Cardiac fibroblast (primary cell): ENCODE measurements around the gene ONECUT3.
A peak's percentile ranks its signal among the peaks of the same experiment; 100 is the strongest.

Experiments
- DNase-seq, 2 donors: peaks; one replicate each; pipeline versions ENCODE4 v3.0.0 to v3.0.0-alpha.2; 2010; ENCODE audit warnings: low read depth in 2 of 2
- H3K4me3 ChIP-seq, 2 donors: replicated peaks in 1 of 2; 1 replicate in 1 of 2; 2 replicates in 1 of 2; pipeline ENCODE4 v1.5.1; 2011; ENCODE audit warnings: low read depth in 2 of 2, low read length in 2 of 2, mild to moderate bottlenecking in 2 of 2, moderate library complexity in 1 of 2
- CTCF ChIP-seq: IDR thresholded peaks from one replicate; pipeline ENCODE4 v1.5.1; 2011; ENCODE audit warnings: low read depth, mild to moderate bottlenecking, low read length, inconsistent platforms

The ONECUT3 gene

GRCh38 chr19:1813192-1814182 lies 60.2 kb downstream of the ONECUT3 start:
- no peak for TF ChIP-seq CTCF
- no peak for DNase-seq
- peak overlapping the region; percentile 53 to 58 for H3K4me3 ChIP-seq

GRCh38 chr19:1814391-1814790 lies 61.1 kb downstream of the ONECUT3 start:
- no peak for TF ChIP-seq CTCF
- no peak for DNase-seq
- no peak overlapping the region for H3K4me3 ChIP-seq

GRCh38 chr19:1814833-1815604 lies 61.7 kb downstream of the ONECUT3 start:
- no peak for TF ChIP-seq CTCF
- DNase-seq: no peak
- no peak overlapping the region for H3K4me3 ChIP-seq

GRCh38 chr19:1815605-1816529 lies 62.6 kb downstream of the ONECUT3 start:
- no peak overlapping the region for H3K4me3 ChIP-seq
- DNase-seq: no peak
- TF ChIP-seq CTCF: no peak

- no peak for TF ChIP-seq CTCF
- no peak for DNase-seq
- no peak overlapping the region for H3K4me3 ChIP-seq
Measured at GRCh38 chr19:1816530-1817298, 63.4 kb downstream of the ONECUT3 start.
